Endodermal cell (in vitro differentiated cells): Measurements from ENCODE around the gene LMF1. TPM values are rescaled to one million over a fixed set of nuclear protein-coding genes. Genes with fewer than 3 reads are reported as not detected.

Source experiments
- DNase-seq: peaks from one replicate; pipeline ENCODE4 v3.0.0-alpha.2; 2017
- H3K27ac ChIP-seq: 2 replicates; pipeline ENCODE4 v1.5.1; 2013; ENCODE audit warnings: mild to moderate bottlenecking, low read depth, low read length, moderate library complexity
- H3K27me3 ChIP-seq: 2 replicates; pipeline ENCODE4 v1.6.1; 2013; ENCODE audit warnings: mild to moderate bottlenecking, low read length, moderate library complexity; ENCODE audit not compliant: insufficient read depth, control insufficient read depth, poor library complexity, severe bottlenecking
- H3K36me3 ChIP-seq: 2 replicates; pipeline ENCODE4 v1.7.0; 2013; ENCODE audit warnings: mild to moderate bottlenecking, low read length, moderate library complexity; ENCODE audit not compliant: control insufficient read depth, insufficient read depth
- H3K4me1 ChIP-seq: one replicate; pipeline ENCODE4 v1.7.0; 2013; ENCODE audit warnings: low read length; ENCODE audit not compliant: control insufficient read depth, insufficient read depth
- H3K4me3 ChIP-seq: 2 replicates; pipeline ENCODE4 v1.5.1; 2013; ENCODE audit warnings: mild to moderate bottlenecking, low read length, moderate library complexity
- H3K9ac ChIP-seq: 2 replicates; pipeline ENCODE4 v1.6.1; 2013; ENCODE audit warnings: mild to moderate bottlenecking, low read length, moderate library complexity; ENCODE audit not compliant: poor library complexity, severe bottlenecking; ENCODE audit errors: extremely low read depth
- H3K9me3 ChIP-seq: 2 replicates; pipeline ENCODE4 v1.6.1; 2013; ENCODE audit warnings: mild to moderate bottlenecking, low read length, moderate library complexity; ENCODE audit not compliant: control insufficient read depth
- H3K27ac Mint-ChIP-seq: 2 replicates; pipeline ENCODE4 v1.8.0; 2020; ENCODE audit warnings: mixed read lengths
- H3K27me3 Mint-ChIP-seq: 2 replicates; pipeline ENCODE4 v1.8.0; 2021; ENCODE audit warnings: mild to moderate bottlenecking, mixed read lengths; ENCODE audit not compliant: insufficient read depth
- H3K36me3 Mint-ChIP-seq: 2 replicates; pipeline ENCODE4 v1.8.0; 2020; ENCODE audit warnings: low read depth, mixed read lengths
- H3K4me1 Mint-ChIP-seq: 2 replicates; pipeline ENCODE4 v1.8.0; 2020; ENCODE audit warnings: mixed read lengths
- H3K4me3 Mint-ChIP-seq: 2 replicates; pipeline ENCODE4 v1.8.0; 2020; ENCODE audit warnings: mild to moderate bottlenecking, moderate library complexity, mixed read lengths
- H3K9me3 Mint-ChIP-seq: 2 replicates; pipeline ENCODE4 v1.8.0; 2020; ENCODE audit warnings: mild to moderate bottlenecking, mixed read lengths
- CTCF ChIP-seq: fragments of 200-600 bp; sonication (generic); conservative IDR thresholded peaks from 2 replicates; pipeline ENCODE4 v1.5.0; 2021; ENCODE audit warnings: antibody characterized with exemption, mild to moderate bottlenecking
- WGBS, 2 experiments: methylation state at CpG; one replicate each; pipeline versions ENCODE4 v1.1.5 to v1.1.7; 2013; ENCODE audit warnings: missing lambda C conversion rate in 2 of 2, mixed read lengths in 1 of 2; ENCODE audit not compliant: insufficient coverage in 1 of 2, insufficient read length in 1 of 2; 5-methylcytosine and 5-hydroxymethylcytosine counted together
- total RNA-seq, 2 donors: library from RNA; stranded (reverse); fragmentation: NEBNext Ultra II Directional in 1 of 2; extraction: Animal tissue kit (Norgen Biotek cat#: 25700) in 1 of 2; gene quantifications; 2 replicates in 1 of 2; 3 replicates in 1 of 2; pipeline ENCODE4 v1.2.1, GENCODE V29; 2021

The LMF1 gene
- total RNA-seq, 2 donors from 2014 or later, result 13.7 to 15.1 TPM

- Histone ChIP-seq H3K27ac (peak overlapping the region; percentile 44), H3K36me3 (no peaks in the 10 kb centered on the region), H3K4me3 (no peak overlapping the region), H3K27me3 (no peaks in the 10 kb centered on the region), H3K9ac (no peak overlapping the region), H3K4me1 (no peaks in the 10 kb centered on the region), H3K9me3 (no peaks in the 10 kb centered on the region)
- Mint-ChIP-seq H3K4me3 (no peak overlapping the region), H3K4me1 (no peaks in the 10 kb centered on the region), H3K27me3 (no peaks in the 10 kb centered on the region), H3K27ac (no peak overlapping the region), H3K9me3 (peaks cover 30% of the 10 kb centered on the region), H3K36me3 (peaks cover 29% of the 10 kb centered on the region)
- no peak for DNase-seq
- no peak for TF ChIP-seq CTCF
- 80 to 86% methylated on average over 15 to 23 of the region's 23 CpGs for WGBS, 2 experiments
Measured at GRCh38 chr16:920051-920681, 50.6 kb downstream of the LMF1 start.

- Mint-ChIP-seq H3K27ac (no peak overlapping the region), H3K36me3 (peaks cover 28% of the 10 kb centered on the region), H3K4me3 (no peak overlapping the region), H3K9me3 (peaks cover 26% of the 10 kb centered on the region), H3K4me1 (no peaks in the 10 kb centered on the region), H3K27me3 (no peaks in the 10 kb centered on the region)
- H3K9me3 ChIP-seq, result no peaks in the 10 kb centered on the region
- TF ChIP-seq CTCF, result no peak
- 85 to 90% methylated on average over 2 to 15 of the region's 15 CpGs for WGBS, 2 experiments
- no peak overlapping the region for H3K27ac ChIP-seq
- DNase-seq, result no peak
- no peak overlapping the region for H3K9ac ChIP-seq
- no peak overlapping the region for H3K4me3 ChIP-seq
- no peaks in the 10 kb centered on the region for H3K36me3 ChIP-seq
- no peaks in the 10 kb centered on the region for H3K4me1 ChIP-seq
- H3K27me3 ChIP-seq, result no peaks in the 10 kb centered on the region
Measured at GRCh38 chr16:919658-920050, 51.1 kb downstream of the LMF1 start.

GRCh38 chr16:918741-919657, 51.8 kb downstream of the LMF1 start:
- Mint-ChIP-seq H3K27ac (no peak overlapping the region), H3K9me3 (peaks cover 21% of the 10 kb centered on the region), H3K36me3 (peaks cover 24% of the 10 kb centered on the region), H3K27me3 (no peaks in the 10 kb centered on the region), H3K4me3 (no peak overlapping the region), H3K4me1 (no peaks in the 10 kb centered on the region)
- Histone ChIP-seq H3K9me3 (no peaks in the 10 kb centered on the region), H3K36me3 (no peaks in the 10 kb centered on the region), H3K9ac (no peak overlapping the region), H3K4me3 (no peak overlapping the region), H3K27me3 (no peaks in the 10 kb centered on the region), H3K27ac (no peak overlapping the region), H3K4me1 (no peaks in the 10 kb centered on the region)
- DNase-seq, result no peak
- WGBS, 2 experiments, result 93% methylated on average over 36 to 47 of the region's 47 CpGs
- no peak for TF ChIP-seq CTCF
